Smooth muscle cell of trachea (primary cell): Measurements from ENCODE around the gene ALDH3B1. TPM values are rescaled to one million over a fixed set of nuclear protein-coding genes. Genes with fewer than 3 reads are reported as not detected.

Source experiments
- total RNA-seq: library from RNA; depleted of rRNA; stranded (reverse); fragments of >200 nt; gene quantifications from 2 replicates; pipeline ENCODE4 v1.2.1, GENCODE V29; 2014

Gene ALDH3B1, protein sequence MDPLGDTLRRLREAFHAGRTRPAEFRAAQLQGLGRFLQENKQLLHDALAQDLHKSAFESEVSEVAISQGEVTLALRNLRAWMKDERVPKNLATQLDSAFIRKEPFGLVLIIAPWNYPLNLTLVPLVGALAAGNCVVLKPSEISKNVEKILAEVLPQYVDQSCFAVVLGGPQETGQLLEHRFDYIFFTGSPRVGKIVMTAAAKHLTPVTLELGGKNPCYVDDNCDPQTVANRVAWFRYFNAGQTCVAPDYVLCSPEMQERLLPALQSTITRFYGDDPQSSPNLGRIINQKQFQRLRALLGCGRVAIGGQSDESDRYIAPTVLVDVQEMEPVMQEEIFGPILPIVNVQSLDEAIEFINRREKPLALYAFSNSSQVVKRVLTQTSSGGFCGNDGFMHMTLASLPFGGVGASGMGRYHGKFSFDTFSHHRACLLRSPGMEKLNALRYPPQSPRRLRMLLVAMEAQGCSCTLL
- 21.5 and 50.0 TPM in 2 replicates for total RNA-seq

DNA sequence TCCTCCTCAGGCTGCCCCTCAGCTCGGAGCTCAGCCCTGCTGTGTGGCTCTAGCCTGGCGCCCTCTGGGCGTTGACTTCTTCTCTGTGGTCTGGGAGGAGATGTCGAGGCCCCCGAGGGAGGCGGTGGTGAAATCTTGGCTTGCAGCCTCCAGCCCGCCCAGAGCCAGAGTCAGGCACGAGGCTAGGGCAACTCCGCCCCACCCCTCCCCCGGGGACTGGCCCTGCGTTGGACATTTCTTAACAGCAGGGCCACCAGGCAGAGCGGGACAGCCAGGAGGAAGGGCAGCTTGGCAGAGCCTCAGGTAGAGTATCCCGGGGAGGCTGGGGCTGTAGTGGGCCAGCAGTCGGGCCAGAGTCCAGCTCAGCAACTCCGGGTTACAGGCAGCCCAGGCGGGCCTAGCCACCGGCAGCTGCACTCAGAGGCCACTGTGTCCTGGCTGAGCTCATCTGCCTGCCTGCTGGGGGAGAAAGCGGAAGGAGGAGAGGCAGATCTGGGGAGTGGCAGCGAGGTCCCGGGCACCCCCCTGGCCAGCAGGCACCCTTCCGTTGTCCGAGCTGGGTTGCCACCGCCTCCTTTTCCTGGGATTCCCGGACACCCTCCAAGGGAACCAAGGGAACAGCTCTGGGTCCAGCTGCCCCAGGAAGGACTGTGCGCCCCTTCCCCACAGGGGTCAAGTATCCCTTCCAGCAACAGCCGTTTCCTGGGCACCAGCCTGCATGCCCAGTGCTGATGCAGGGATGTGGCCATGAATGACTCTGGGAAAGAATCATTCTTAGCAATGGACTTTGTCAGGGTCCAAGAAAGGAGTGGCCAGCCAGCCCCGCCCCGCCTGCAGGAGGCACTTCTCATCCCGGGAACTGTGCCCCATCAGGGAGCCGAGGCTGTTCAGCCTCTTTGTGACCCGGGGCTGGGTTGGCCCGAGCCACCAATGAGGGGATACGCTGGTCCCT, at the start of gene ALDH3B1:
Gene ALDH3B1 (plus strand): TSS at position 238 of the 952 bp plus-strand sequence. CDS start 4,971 bp downstream, outside the sequence.

DNA sequence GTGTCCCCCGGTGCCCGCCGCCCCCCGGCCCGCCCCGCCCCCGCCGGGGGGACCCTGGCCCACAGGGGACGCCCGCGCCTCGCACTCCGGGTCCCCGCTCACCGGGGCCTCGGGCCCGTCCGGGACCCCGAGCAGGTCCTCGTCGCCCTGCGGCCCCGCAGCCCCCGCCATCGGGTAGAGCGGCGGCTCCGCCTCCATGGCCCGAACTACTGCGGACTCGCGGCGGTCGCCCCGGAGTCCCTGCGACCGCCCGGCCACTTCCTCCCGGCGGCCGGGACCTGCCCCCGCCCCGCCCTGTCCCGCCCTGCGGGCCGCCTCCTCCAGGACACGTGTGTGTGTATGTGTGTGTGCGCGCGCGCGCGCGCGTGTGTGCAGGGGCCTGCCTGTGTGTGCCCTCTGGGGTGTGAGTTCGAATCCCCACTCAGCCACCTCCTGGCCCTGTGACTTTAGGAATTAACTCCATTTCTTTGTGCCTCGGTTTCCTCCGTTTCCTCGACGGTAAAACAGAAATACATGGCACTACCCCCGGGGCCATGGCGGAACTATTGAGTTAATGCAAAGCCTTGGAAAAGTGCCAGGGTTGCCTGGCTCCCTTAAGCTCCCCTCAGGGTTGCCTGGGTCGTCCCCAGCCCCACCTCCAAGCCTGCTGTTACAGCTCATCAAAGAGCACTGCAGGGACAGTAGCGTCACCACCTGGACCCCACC, 6.1 kb upstream of the ALDH3B1 start, which contains the start of gene UNC93B1:
Gene UNC93B1 (minus strand): TSS at position 252 of the 705 bp plus-strand sequence. CDS start 54 bp downstream, at position 198.

DNA sequence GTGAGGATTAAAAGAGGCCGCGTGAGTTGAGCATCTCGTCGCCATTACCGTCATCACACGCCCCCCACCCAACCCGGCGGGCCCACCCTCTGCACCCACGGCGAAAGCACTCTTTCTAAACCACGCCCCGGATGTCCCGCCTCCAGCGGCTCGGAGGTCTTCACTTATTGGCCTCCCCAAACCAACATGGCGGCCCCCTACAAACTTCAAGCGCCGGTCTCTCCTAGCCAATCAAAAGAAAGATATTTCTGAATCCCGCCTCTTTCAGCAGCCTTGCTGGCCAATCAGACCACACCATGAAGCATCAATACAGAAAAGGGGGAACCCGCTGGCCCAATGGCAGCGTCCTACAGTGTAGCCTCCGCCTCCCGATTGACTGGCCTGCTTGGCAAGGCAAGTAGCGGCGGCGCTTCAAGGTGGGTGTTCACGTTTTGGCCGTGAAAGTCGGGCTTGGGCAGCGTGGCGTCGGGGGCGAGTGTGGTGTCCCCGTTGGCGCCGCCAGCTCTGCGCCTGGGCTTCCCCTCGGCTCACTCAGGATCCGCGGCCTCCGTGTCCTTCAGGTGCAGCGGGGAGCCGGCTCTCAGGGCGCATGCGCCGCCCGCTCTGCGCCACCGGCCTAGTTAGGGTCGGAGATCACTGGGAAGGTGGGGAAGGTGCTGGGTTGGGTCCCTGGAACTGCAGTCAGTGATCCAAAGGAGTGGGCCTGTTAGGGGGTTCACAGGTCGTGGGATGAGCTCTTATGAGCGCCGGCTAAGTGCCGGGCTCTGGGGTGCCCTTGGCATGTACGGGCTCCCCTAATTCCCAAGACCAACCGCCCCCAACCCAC, 20.4 kb downstream of the ALDH3B1 start, which contains the start of gene NDUFS8:
Gene NDUFS8 (plus strand): TSS at position 364 of the 826 bp plus-strand sequence. CDS start 1,471 bp downstream, outside the sequence.

DNA sequence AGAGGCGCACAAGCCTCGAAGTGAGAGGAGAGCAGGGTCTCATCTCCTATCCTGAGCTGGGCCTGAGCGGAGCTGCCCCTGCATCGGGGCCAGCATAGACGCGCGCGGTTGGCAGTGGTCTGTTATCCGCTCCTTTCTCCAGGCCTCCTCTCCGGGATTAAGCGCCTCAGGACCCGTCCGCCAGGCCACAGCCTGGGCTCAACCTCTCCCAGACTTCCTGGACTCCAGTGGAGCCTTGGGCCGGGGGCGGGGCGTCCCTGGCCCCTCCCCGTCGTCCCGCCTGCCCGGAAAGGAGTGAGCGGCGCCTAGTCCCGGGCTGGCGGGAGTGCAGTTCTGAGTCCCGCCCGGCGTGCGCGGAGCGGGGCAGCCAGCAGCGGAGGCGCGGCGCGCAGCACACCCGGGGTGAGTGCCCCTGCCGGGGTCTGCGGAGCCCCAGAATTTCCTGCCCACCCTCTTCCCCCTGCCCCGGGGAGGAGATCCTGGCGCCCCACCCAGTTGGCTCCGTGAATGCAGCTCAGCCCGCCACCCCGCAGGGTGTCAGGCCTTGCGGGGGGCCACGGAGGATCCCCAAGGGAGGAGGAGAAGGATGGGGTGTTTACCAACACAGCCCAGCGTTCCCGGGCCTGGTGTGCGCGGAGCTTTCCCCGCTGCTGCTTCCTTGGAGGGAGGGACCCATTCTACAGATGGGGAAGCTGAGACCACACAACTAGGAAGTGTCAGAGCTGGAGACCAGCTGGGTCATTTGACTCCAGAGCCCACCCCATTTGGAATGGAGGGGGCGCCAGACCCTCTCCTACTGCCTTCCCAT, 28.8 kb downstream of the ALDH3B1 start, which contains the start of gene TCIRG1:
Gene TCIRG1 (plus strand): TSS at position 308 of the 808 bp plus-strand sequence. CDS start 2,247 bp downstream, outside the sequence.

Other genes starting within 250 kb of the ALDH3B1 start
- 15.7 and 27.0 TPM in 2 replicates for gene UNC93B1, start 6.2 kb upstream of the ALDH3B1 start, total RNA-seq
- gene NDUFS8, start 20.4 kb downstream of the ALDH3B1 start, total RNA-seq: 87.3 and 119 TPM in 2 replicates
- gene TCIRG1, start 28.7 kb downstream of the ALDH3B1 start, total RNA-seq: 82.0 and 99.9 TPM in 2 replicates
- 8.0 and 10.1 TPM in 2 replicates for gene CHKA, start 111.1 kb downstream of the ALDH3B1 start, total RNA-seq
- 21.3 and 21.7 TPM in 2 replicates for gene KMT5B, start 203.0 kb downstream of the ALDH3B1 start, total RNA-seq